CD14-positive monocyte (primary cell): Measurements from ENCODE around the gene KCNN3. TPM values are rescaled to one million over a fixed set of nuclear protein-coding genes. Genes with fewer than 3 reads are reported as not detected.

Experiments used
- DNase-seq, 3 donors: peaks; one replicate each; pipeline ENCODE4 v3.0.0-alpha.2; 2011 to 2022
- H2AFZ ChIP-seq: 2 replicates; pipeline ENCODE4 v1.6.0; 2012; ENCODE audit warnings: mild to moderate bottlenecking, low read depth, low read length, inconsistent platforms; ENCODE audit not compliant: insufficient read depth, poor library complexity, severe bottlenecking
- H3K27ac ChIP-seq, 2 donors: 1 replicate in 1 of 2; 2 replicates in 1 of 2; pipeline ENCODE4 v1.5.1; 2012 to 2013; ENCODE audit warnings: low read length in 2 of 2, control low read depth in 1 of 2, inconsistent platforms in 1 of 2, low read depth in 1 of 2, mild to moderate bottlenecking in 1 of 2
- H3K27me3 ChIP-seq, 2 donors: one replicate each; pipeline versions ENCODE4 v1.6.0 to v1.6.1; 2011 to 2013; ENCODE audit warnings: low read length in 2 of 2; ENCODE audit not compliant: control insufficient read depth in 2 of 2, insufficient read depth in 2 of 2
- H3K36me3 ChIP-seq, 2 donors: replicated peaks in 1 of 2; 1 replicate in 1 of 2; 2 replicates in 1 of 2; pipeline versions ENCODE4 v1.5.1 to v1.6.1; 2012 to 2013; ENCODE audit warnings: low read length in 2 of 2, control low read depth in 1 of 2, inconsistent platforms in 1 of 2, mild to moderate bottlenecking in 1 of 2; ENCODE audit not compliant: insufficient read depth in 2 of 2, control insufficient read depth in 1 of 2
- H3K4me1 ChIP-seq, 2 donors: 1 replicate in 1 of 2; 2 replicates in 1 of 2; pipeline versions ENCODE4 v1.5.1 to v1.6.1; 2012 to 2013; ENCODE audit warnings: low read length in 2 of 2, control low read depth in 1 of 2, inconsistent platforms in 1 of 2, mild to moderate bottlenecking in 1 of 2, moderate library complexity in 1 of 2; ENCODE audit not compliant: insufficient read depth in 2 of 2, control insufficient read depth in 1 of 2
- H3K4me2 ChIP-seq: replicated peaks from 2 replicates; pipeline ENCODE3; 2012; ENCODE audit warnings: low read length, moderate library complexity, mild to moderate bottlenecking; ENCODE audit not compliant: poor library complexity, severe bottlenecking; ENCODE audit errors: extremely low read depth
- H3K4me3 ChIP-seq, 3 experiments: fragments of 200-600 bp in 1 of 3; sonication (generic) in 1 of 3; replicated peaks in 1 of 3; 1 replicate in 2 of 3; 2 replicates in 1 of 3; pipeline ENCODE4 v1.5.1; 2011 to 2013; ENCODE audit warnings: low read length in 3 of 3, mild to moderate bottlenecking in 3 of 3, control low read depth in 2 of 3, low read depth in 2 of 3, inconsistent platforms in 1 of 3, moderate library complexity in 1 of 3
- H3K79me2 ChIP-seq: 2 replicates; pipeline ENCODE4 v1.6.0; 2012; ENCODE audit warnings: mild to moderate bottlenecking, control low read depth, inconsistent platforms, low read length, moderate library complexity; ENCODE audit not compliant: insufficient read depth
- H3K9ac ChIP-seq: 2 replicates; pipeline ENCODE4 v1.6.0; 2017; ENCODE audit warnings: low read length, mild to moderate bottlenecking; ENCODE audit not compliant: insufficient read depth, poor library complexity, severe bottlenecking
- H3K9me3 ChIP-seq, 2 donors: replicated peaks in 1 of 2; 1 replicate in 1 of 2; 2 replicates in 1 of 2; pipeline versions ENCODE4 v1.5.1 to v1.6.1; 2012 to 2013; ENCODE audit warnings: low read length in 2 of 2, control low read depth in 1 of 2; ENCODE audit not compliant: control insufficient read depth in 1 of 2, insufficient read depth in 1 of 2
- H4K20me1 ChIP-seq: 2 replicates; pipeline ENCODE4 v1.6.0; 2012; ENCODE audit warnings: mild to moderate bottlenecking, low read length, control low read depth, moderate library complexity; ENCODE audit not compliant: insufficient read depth
- H3K27ac Mint-ChIP-seq, 7 donors: one replicate each; pipeline ENCODE4 v1.8.0; 2020; ENCODE audit warnings: mild to moderate bottlenecking in 7 of 7, mixed read lengths in 7 of 7, moderate library complexity in 6 of 7, inconsistent platforms in 2 of 7
- H3K27me3 Mint-ChIP-seq, 3 donors: one replicate each; pipeline ENCODE4 v1.8.0; 2021 to 2022; ENCODE audit warnings: low read depth in 3 of 3, mild to moderate bottlenecking in 3 of 3, mixed read lengths in 3 of 3, moderate library complexity in 3 of 3, inconsistent platforms in 1 of 3
- H3K36me3 Mint-ChIP-seq, 2 donors: one replicate each; pipeline ENCODE4 v1.8.0; 2020; ENCODE audit warnings: mixed read lengths in 2 of 2, inconsistent platforms in 1 of 2, mild to moderate bottlenecking in 1 of 2
- H3K4me1 Mint-ChIP-seq: one replicate; pipeline ENCODE4 v1.8.0; 2020; ENCODE audit warnings: mild to moderate bottlenecking, mixed read lengths
- H3K4me3 Mint-ChIP-seq, 2 donors: one replicate each; pipeline ENCODE4 v1.8.0; 2020; ENCODE audit warnings: mild to moderate bottlenecking in 2 of 2, mixed read lengths in 2 of 2, moderate library complexity in 1 of 2
- H3K9me3 Mint-ChIP-seq, 7 donors: one replicate each; pipeline ENCODE4 v1.8.0; 2020 to 2022; ENCODE audit warnings: mixed read lengths in 7 of 7, mild to moderate bottlenecking in 6 of 7, moderate library complexity in 6 of 7, inconsistent platforms in 2 of 7
- WGBS: methylation state at CpG from one replicate; pipeline ENCODE4 v1.1.5; 2013; ENCODE audit warnings: missing lambda C conversion rate; ENCODE audit not compliant: insufficient coverage; 5-methylcytosine and 5-hydroxymethylcytosine counted together
- intact Hi-C, 2 donors: fragments of 100-400 bp; cut with micrococcal nuclease; formaldehyde crosslinking; loops; one replicate each; pipeline versions ENCODE4 v1.15.0 to v1.15.1; 2023
- polyA plus RNA-seq, 3 donors: library from polyadenylated mRNA; depleted of rRNA in 1 of 3; unstranded in 2 of 3; stranded (reverse) in 1 of 3; fragments of 300-500 nt in 2 of 3; fragments of >200 nt in 1 of 3; fragmentation: Illumina TruSeq in 2 of 3; gene quantifications; 1 replicate in 2 of 3; 2 replicates in 1 of 3; pipeline ENCODE4 v1.2.3, GENCODE V29; 2012 to 2021
- TF ChIP-seq, protein P1 (sequence below): fragments of 200-600 bp; IDR thresholded peaks from one replicate; pipeline ENCODE4 v1.8.0; 2022; ENCODE audit warnings: antibody characterized with exemption, mild to moderate bottlenecking

Gene KCNN3
- polyA plus RNA-seq, 3 donors: not detected

DNA sequence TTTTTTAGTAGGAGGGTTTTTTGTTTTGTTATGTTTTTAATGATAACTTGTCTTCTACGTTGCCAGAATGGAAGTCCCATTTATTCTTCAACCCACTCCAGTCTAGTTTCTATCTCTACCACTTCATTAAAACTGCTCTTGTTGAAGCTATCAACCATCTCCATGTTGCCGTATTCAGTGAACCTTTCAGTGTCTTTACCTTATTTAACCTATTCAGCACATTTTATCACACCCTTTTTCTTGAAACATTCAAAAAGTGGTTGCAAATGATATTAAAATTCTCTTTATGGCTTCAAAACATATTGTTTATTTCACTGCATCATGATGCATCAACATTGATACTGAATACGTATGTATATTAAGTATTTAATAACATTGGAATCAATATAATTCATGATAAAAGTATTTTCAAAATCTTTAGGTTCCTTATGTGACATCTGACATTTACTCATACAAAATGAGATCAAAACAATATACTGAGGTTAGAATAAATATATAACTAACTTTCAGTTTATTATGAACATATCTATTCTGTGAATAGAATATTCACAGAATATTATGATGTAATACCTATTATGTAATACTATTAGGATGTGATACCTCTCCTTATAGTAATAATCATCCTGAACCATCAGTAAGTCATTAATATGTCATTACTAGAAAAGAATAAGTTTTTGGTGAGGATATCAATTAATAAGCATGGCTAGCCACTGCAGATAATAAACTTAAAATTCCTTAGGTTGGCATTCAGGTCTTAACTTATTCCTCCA is 210.1 kb downstream of the KCNN3 start:
- H3K27ac ChIP-seq: no peak overlapping the region
- no peaks in the 10 kb centered on the region for H4K20me1 ChIP-seq
- H2AFZ ChIP-seq: no peak overlapping the region
- no peak overlapping the region for H3K4me3 ChIP-seq
- H3K27me3 ChIP-seq: no peaks in the 10 kb centered on the region
- H3K27me3 Mint-ChIP-seq: peaks cover 0 to 4% (median 4%) of the 10 kb centered on the region in 3 donors
- DNase-seq: no peak
- WGBS: no CpG with 5 or more reads among the region's 3 CpGs
- H3K4me3 Mint-ChIP-seq: no peak overlapping the region
- peaks cover 6% of the 10 kb centered on the region for H3K4me1 Mint-ChIP-seq
- intact Hi-C loops: no loop called here
- no peaks in the 10 kb centered on the region for H3K79me2 ChIP-seq
- no peaks in the 10 kb centered on the region for H3K36me3 Mint-ChIP-seq
- no peak overlapping the region for H3K9ac ChIP-seq
- H3K9me3 Mint-ChIP-seq: peaks cover 0 to 2% (median 0%) of the 10 kb centered on the region in 7 donors
- H3K9me3 ChIP-seq: no peaks in the 10 kb centered on the region
- TF ChIP-seq, protein P1, sequence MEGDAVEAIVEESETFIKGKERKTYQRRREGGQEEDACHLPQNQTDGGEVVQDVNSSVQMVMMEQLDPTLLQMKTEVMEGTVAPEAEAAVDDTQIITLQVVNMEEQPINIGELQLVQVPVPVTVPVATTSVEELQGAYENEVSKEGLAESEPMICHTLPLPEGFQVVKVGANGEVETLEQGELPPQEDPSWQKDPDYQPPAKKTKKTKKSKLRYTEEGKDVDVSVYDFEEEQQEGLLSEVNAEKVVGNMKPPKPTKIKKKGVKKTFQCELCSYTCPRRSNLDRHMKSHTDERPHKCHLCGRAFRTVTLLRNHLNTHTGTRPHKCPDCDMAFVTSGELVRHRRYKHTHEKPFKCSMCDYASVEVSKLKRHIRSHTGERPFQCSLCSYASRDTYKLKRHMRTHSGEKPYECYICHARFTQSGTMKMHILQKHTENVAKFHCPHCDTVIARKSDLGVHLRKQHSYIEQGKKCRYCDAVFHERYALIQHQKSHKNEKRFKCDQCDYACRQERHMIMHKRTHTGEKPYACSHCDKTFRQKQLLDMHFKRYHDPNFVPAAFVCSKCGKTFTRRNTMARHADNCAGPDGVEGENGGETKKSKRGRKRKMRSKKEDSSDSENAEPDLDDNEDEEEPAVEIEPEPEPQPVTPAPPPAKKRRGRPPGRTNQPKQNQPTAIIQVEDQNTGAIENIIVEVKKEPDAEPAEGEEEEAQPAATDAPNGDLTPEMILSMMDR: no peak
- H3K4me2 ChIP-seq: no peak overlapping the region
- H3K27ac Mint-ChIP-seq: no peak overlapping the region
- no peaks in the 10 kb centered on the region for H3K36me3 ChIP-seq
- no peaks in the 10 kb centered on the region for H3K4me1 ChIP-seq

DNA sequence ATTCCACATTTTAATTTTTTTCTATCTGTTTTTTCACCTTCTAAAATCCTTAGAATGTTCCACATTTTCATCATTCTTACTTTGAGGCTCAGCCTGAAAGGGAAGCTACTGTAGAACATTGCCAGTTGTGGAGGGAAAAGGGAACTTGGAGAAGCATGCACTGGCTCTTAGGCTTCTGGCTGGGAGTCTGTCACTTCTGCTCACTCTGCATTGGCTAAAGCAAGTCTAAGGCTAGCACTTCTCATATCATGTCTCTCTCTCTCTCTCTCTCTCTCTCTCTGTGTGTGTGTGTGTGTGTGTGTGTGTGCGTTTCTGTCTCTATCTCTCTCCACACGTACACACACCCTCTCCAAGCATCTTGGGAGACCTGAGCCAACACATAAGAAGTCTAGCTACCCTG is 212.5 kb downstream of the KCNN3 start:
- H3K4me2 ChIP-seq: no peak overlapping the region
- H3K9me3 ChIP-seq: no peaks in the 10 kb centered on the region
- no peaks in the 10 kb centered on the region for H3K79me2 ChIP-seq
- H3K27me3 Mint-ChIP-seq: peaks cover 0 to 6% (median 4%) of the 10 kb centered on the region in 3 donors
- H3K4me3 ChIP-seq: no peak overlapping the region
- H3K36me3 Mint-ChIP-seq: no peaks in the 10 kb centered on the region
- no CpG with 5 or more reads among the region's 2 CpGs for WGBS
- H3K27ac ChIP-seq: no peak overlapping the region
- H3K27ac Mint-ChIP-seq: no peak overlapping the region
- TF ChIP-seq, protein P1: no peak
- H3K36me3 ChIP-seq: no peaks in the 10 kb centered on the region
- intact Hi-C loops: no loop called here
- peak; percentile 31 to 40 (median 38) for DNase-seq
- no peaks in the 10 kb centered on the region for H3K27me3 ChIP-seq
- H3K4me3 Mint-ChIP-seq: no peak overlapping the region
- peaks cover 6% of the 10 kb centered on the region for H3K4me1 Mint-ChIP-seq
- H3K9ac ChIP-seq: no peak overlapping the region
- H2AFZ ChIP-seq: no peak overlapping the region
- no peaks in the 10 kb centered on the region for H4K20me1 ChIP-seq
- H3K4me1 ChIP-seq: no peaks in the 10 kb centered on the region
- peaks cover 0 to 2% (median 0%) of the 10 kb centered on the region in 7 donors for H3K9me3 Mint-ChIP-seq
